ENCODE results near the gene CDC42BPB.
"Not testable (repeated sequence)": the region's sequence is repeated elsewhere in the genome, so short reads cannot be mapped to it uniquely, and the experiment has no call there.

CDC42BPB gene

DNA sequence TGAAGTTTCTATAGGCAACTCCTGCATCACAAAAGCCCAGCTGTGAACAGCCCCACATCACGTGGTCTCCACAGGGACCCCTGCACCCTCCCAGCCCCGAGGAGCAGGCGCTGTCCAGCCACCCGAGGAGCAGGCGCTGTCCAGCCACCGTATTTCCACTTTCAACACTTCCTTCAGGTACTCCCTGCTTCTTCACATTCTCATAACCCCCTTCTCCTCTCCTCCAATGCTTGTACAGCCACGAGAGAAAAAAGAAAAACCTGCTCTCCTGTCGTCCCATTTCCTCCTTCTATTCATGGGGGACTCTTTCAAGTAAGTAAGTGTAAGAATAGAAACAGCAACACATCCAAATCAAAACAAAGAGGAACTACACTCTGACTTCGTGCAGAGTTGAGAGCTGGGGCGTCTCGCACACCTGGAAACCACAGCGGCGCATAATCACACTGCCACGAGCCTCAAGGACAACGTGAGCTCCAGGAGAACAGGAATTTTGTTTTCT, 11.9 kb downstream of the CDC42BPB start:
- no peak for DNase-seq

DNA sequence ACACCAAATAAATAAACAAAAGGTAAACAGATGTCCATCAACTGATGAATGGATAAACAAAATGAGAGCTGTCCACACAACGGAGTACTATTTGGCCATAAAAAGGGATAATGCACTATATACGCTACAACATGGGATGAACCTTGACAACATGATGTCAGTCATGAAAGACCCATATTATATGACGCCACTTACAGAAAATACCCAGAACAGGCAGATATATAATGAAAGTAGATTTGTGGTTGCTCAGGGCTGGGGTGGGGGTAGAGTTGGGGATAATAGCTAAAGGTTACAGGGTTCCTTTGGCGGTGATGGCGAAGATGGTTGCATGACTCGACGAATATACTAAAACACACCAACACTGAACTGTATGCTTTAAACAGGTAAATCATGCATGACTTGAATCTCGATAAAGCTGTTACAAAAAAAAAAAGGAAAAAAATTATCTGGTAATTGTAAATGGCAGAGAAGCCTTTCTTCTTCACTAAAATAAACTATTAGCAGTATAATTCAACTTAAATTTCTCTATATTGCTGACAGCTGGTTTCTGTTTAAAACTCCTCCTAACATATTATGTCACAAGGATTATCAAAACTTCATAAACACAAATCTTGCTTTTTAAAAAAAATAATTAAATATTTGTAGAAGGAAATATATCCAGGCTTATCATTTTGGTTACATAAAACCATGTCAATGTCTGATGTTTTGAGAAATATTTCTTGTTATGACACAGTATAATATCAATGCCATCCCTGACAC, 13.9 kb downstream of the CDC42BPB start:
- DNase-seq, result no peak

DNA sequence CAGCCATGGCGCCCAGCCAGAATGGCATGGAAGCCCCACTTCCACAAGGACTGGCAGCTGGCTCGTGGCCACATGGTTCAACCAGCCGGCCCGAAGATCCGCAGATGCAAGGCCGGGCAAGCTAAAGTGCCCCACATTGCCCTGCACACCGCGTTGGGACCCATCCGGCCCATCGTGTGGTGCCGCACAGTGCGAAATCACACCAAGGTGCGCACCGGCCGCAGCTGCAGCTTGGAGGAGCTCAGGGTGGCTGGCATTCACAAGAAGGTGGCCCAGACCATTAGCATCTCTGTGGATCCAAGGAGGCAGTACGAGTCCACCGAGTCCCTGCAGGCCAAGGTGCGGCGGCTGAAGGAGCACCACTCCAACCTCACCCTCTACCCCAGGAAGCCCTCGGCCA, 15.9 kb downstream of the CDC42BPB start:
- DNase-seq, result no peak

DNA sequence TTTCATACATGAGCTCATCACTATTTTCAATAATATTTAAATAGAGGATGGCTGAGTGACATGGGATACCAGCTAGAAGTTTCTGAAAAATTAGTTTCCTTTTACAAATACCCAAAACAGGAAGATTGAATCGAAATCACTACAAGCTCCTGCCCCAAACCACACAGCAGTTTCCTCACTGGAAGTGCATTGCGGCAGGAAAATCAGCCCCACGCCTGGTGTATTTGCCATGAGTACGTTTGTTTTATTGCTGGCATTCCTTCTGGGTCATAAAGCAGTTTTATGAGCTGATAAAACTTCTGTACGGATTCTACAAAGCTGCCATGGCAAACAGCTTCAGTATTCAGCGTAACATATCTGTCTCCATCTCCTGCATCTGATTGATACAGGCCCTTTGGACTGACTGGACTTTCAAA, 23.7 kb downstream of the CDC42BPB start:
- DNase-seq, result no peak

DNA sequence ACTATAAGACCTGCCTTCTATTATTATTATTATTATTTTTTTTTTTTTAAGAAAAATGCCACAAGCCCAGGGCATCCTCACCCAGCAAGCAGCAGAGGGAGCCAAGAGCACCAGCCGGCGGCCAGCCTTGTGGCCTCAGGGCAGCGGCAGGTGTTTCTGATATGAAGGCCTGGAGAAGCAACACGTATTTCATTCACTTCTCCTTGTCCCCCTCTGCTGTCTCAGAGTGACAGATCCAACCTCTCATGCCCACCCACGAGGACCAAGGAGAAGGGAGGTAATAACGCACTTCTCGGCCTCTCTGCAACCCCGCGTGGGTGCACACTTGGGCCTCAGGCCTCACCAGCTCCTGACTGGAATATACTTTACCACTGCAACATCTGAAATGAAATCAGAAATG, 25.4 kb downstream of the CDC42BPB start:
- no peak for DNase-seq

DNA sequence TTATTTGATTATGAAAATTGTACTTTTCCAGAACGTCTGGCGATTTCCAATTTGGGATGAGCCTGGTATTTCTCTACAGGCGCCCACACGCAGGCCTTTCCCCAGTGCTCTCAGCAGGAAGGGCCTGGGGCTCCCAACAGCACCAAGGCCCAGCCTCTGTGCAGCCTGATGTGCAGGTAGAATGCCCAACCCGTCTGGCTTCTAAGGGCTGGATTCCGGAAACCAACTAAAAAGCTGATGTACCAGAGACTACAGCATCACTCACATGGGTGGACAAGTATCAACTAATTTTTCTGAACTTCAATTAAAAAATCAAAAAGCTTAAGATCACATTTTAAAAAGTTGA, 25.8 kb downstream of the CDC42BPB start:
- no peak for DNase-seq

DNA sequence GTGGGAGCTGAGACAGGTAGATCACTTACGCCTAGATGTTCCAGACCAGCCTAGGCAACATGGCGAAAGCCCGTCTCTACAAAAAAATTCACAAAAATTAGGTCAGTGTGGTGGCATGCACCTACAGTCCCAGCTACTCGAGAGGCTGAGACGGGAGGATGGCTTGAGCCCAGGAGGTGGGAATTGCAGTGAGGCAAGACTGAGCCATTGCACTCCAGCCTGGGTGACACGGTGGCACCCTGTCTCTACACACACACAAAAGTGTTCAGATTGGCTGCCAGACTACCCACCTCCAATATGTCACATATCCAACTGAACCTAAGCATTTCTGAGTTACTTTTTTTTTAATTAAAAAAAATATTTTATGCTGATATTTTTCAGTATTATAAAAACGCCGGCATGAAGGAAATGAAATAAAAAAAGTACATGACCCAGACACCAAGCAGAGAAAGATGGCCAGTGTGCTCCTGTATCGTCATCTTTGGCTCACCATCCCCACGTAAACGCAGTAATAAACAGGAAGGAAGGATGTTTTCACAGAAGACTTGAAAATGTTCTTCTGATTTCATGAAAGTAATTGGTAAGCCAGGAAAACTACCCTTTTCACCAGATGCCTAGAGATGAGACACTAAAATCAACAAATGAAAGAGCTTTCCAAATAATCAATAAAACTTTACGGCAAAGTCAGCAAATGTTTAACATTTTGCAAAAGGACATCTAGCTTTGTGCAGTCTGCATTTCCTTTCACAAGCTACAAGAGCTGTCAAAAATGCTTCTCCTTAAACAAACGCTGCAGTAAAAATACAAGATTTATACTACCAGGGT, 26.4 kb downstream of the CDC42BPB start:
- DNase-seq, result no peak

DNA sequence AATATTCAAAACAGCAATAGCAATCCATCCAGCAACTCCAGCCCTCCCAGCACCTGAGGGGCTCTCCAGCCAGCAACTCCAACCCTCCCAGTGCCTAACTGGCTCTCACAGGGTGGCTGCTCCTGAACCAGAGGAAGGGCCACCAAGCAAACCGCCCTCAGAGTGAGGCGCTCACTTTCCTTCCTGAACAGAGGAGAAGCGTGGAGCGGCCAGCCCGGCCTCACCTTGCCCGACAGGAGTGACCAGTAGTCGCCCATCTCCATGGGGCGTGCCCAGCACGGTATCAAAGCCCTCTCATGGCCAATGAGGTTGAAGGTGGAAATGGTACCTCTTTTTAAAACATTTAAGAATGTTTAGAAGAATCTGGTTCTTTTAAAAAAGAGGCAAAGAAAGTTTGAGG, 27.4 kb downstream of the CDC42BPB start:
- no peak for DNase-seq

DNA sequence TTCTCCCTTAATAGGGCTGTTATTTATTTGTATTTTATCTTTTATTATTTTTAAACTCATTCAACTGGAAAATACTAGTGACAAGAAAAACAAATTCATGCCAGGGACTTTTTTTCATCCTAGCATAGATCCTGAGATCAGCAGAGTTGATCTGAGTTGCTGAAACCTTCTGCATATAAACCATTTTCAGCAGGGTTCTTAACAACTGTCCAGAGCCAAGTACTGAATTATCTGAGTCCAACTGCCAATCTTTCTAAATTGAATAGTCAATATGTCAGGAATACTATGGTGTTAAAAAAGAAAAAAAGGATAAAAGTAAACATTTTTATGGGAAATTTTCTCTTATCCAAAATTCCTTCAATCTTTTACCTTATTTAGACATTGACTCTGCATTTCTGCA, 28.6 kb downstream of the CDC42BPB start:
- no peak for DNase-seq

DNA sequence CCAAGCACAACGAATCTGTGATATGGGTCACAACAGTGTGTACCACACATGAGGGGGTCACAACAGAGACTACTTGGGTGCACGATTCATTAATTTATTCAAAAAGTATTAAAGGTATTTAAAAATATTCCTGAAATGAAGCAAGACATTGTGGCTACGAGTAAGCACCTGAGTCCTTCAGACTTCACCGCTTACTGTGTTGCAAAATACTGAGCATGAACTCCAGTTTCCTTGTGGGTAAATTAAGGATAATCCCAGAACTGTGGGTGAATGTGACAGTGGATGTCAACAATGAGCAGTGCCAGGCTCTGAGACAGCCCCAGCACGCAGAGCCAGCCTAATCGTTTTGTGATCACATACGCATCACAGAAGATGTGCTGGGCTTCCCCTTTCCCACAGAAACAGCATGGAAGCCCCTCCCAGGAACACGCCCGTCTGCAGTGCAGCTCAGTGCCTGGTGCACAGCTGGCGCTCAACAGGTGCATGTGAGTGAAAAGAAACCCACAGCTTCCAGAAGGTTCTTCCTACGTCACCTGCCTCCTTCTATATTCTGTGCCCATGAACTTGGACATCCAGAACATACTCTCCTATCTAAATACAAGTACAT, 29.1 kb downstream of the CDC42BPB start:
- DNase-seq, result no peak

DNA sequence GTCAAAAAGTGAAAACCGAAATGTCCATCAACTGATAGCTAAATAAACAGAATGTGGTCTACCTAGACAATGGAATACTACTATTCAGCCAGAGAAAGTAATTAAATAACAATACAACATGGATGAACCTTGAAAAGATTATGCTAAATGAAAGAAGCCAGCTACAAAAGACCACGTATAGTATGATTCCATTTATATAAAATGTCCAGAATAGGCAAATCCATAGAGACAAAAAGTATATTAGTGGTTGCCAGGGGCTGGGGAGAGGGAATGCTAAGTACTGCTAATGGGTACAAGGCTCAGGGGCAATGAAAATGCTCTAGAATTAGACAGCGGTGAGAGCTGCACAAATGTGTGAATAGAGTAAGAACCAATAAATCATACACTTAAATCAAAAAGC, 29.9 kb downstream of the CDC42BPB start:
- DNase-seq, result no peak

DNA sequence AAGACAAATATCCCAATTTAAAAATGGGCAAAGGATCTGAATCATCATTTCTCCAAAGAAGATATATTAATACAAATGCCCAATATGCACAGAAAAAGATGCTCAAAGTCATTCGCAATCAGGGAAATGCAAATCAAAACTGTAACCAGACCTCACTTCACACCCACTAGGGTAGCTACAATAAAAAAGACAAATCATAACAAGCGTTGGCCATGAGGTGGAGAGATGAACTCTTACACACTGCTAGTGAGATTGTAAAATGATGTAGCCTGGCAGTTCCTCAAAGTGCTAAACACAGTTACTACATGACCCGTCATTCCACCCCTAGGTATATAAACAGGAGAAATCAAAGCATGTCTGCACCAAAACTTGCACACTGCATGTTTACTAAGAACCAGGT, 30.4 kb downstream of the CDC42BPB start:
- DNase-seq, result no peak

DNA sequence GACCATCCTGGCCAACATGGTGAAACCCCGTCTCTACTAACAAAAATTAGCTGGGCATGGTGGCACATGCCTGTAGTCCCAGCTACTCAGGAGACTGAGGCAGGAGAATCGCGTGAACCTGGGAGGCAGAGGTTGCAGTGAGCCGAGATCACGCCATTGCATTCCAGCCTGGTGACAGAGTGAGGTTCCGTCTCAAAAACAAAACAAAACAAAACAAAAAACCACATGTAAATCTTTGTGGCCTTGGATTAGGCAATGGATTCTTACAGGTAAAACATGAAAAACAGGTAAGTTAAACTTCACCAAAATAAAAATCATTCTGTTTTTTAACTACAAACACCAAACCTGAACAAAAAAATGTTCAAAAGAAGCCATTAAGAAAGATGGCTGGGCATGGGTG, 31.2 kb downstream of the CDC42BPB start:
- not testable (repeated sequence) for DNase-seq

DNA sequence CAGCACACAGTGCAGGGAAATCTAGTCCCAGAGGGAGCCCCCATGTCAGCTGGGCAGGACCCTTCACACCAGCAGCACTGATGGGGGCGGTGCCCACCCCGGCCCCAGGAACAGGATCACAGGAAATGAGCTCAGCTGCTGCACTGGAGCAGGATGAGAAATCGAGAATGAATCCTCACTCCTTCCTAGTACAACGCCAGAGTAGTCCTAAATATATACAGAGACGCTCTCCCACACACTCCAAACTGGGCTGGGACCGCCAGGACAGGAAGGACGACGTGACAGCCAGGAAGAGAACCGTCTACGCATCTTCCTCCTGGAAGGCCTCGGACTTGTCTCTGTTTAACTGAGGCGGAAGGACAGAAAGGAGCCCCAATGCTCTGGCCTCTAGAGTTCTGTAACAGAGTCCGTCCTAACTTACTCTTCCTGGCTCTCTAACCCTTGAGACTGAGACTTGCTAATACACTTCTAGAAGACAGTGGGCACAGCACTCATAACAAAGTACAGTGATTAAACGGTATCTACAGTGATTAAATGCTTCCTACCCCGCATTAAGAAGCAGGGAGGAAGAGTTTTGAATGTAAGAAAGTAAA, 33.4 kb downstream of the CDC42BPB start:
- no peak for DNase-seq

DNA sequence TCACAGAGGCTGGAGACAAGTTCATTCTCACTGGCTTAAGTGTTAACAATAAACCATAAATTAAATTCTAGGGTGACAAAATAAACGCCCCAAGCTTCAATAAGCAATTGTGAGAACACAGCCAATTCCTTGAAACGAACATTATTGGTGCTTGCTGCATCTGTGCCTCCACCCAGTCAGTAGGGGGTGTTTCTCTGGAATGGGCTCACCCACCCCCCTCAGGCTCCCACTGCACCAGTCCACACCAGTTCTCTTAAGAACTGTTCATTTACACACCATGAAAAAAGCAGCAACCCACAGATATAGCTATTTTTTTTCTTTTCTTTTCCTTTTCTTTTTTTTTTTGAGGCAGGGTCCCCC, 34.7 kb downstream of the CDC42BPB start:
- DNase-seq, result no peak

DNA sequence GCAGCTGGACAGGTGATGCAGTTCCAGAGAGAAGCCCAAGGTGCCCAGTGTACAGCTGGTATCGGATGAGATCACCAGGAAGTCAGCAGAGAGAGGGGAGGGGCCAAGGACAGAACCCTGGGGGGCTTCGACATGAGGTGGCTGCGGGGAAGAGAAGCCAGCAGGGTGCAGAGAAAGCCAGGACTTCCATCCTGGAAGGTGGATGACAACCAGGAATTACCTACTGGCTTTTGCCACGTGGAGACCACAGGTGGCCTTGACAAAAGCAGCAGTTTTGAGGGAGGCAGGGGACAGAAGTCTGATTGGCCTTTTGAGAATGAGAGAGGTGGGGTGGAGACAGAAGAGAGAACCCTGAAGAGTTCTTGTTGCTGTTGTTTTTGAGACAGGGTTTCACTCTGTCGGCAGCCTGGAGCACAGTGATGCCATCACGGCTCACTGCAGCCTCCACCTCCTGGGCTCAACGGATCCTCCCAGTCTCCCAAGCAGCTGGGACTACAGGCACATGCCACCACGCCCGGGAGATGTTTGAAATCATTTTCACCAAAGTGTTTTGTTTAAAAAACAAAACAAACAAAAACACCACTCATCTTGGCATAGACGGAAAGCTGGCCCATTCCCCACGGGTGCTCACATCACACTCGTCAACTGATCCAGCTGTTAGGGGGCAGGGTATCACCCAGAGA, 35.2 kb downstream of the CDC42BPB start:
- DNase-seq, result no peak

DNA sequence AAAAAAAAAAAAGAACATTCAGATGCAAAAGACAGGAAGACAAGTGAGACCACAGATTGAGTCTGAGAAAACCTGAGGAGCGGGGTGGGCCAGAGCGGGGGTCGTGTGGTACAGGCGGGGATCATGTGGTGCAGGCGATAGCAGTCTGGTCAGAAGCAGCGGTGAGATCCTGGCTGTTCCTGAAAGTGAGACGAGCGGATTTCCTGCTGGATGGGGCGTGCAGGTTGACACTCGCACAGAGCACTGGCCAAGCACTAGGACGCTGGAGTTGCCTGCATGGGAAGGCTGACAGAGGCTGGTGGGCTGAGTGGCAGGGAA, 35.7 kb downstream of the CDC42BPB start:
- DNase-seq, result no peak

DNA sequence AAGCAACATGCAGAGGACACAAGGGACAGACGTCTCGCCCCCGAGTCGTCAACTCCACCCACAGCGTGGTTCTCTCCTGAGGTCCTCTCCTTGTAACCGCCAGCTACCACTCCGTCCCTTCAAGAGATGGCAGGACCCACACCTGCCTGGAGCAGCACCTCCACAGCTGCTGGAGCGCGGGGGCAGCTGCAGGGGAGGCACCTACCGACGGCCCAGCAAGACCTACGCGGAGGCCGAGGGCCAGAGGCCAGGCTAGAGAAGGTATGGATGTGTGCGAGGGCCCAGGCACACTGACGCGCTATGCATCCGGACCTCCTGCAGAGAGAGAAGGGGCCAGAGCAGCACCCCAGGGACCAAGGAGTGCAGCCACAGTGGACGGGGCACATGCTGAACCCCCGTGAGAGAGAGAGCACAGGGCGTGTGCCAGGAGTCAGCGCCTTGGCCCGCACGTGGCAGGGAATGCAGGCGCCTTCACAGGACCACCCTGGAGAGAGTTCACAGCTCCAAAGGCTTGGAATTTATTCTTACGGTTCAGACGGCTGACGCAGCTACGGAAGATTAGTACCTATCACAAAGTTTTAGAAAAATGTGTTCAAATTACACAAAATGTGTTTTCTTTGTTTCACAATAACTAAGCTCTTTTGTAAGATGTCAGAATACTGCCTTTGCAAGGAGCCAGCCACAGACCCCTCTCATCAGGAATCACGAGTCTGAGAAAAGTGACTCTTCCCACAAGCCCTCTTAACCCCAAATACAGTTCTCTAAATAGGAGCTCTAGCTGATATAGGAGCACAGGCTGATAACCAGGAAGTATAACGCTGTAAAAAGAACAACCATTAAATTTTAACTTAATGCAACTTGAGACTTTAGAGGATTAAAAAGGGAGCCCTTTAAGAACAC, 36.8 kb downstream of the CDC42BPB start:
- DNase-seq, result no peak

DNA sequence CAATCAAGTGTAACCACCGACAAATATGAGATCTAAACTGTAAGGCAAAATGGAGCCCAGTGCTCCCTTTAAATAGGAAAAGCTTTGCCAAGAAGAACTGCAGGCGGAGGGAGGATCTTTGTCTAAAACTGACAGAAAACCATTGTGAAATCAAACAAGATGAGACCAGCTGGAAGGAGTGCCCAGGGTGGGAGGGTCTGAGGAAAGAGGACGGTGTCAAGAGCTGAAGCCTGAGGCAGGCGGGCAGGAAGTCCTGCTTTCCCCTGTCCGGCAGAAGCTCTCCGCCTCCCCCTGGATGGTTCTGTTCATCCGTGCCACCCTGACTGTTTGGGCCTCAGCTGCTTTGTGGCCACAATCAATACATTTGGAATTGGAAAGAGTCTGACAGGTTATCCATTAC, 37.5 kb downstream of the CDC42BPB start:
- DNase-seq, result no peak

DNA sequence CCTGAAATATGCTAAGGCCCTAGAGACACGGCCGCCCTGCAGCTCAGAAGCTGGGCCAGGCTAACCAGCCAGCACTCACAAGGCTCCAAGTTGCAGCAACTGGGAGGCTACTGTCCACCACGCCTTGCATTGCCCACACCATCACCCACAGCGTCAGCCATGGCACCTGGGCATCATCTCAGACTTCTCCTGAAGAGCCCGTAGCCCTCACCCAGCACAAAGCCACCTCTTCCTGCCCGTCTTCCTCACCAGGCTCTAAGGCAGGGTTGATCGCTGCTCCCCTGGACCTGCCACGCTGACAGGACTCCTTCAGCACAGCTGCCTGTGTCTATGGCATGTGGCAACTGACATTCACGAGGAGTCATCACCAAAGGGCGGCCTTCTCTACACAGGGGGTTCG, 38.1 kb downstream of the CDC42BPB start:
- DNase-seq, result no peak

DNA sequence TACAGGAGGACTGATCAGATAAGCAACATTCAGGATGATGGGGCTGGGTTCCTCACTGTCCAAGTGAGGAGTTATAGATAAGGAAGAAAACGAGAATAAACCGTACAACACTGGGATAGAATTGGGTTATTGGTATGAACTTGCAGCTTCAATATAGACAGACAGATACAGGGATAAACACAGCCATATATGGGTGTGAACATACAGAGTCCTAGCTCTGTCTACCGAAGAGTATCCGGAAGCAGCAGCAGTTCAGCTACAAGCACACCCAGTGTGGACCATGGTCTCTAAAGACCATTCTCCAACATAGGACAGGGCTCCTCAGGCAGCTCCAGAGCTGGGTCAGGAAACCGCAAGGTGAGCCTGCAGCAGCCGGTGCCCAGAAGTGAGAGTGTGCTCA, 40.8 kb downstream of the CDC42BPB start:
- DNase-seq, result no peak

DNA sequence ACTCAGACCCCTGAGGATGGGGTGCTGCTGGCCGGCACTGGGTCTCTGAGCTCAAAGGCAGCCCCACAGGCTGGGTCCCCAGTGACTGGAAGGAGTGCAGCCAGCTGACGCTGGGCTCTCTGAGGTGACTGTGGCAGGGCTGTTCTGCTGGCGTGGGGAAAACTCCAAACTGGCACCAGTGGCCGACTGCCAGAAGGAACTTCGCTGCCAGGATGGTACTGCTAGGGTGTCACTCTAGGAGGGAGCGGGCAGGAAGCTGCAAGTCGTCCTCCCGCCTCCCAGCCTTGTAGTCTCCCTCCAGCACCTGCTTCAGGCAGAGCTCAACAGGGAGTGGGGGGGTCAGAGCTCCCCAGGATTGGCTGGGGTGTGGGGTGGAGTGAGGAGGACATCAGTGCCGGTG, 41.3 kb downstream of the CDC42BPB start:
- no peak for DNase-seq

Measured in effector CD4-positive, alpha-beta T cell (primary cell).